HG03108 (cell line): Measurements from ENCODE around the gene LASP1NB.
"Not testable (repeated sequence)": the region's sequence is repeated elsewhere in the genome, so short reads cannot be mapped to it uniquely, and the experiment has no call there.

Source experiments
- ATAC-seq: cut with Tn5 transposase; IDR thresholded peaks from one replicate; pipeline ENCODE4 v1.9.1; 2021; ENCODE audit warnings: moderate library complexity; ENCODE audit not compliant: unreplicated experiment

The LASP1NB gene

DNA sequence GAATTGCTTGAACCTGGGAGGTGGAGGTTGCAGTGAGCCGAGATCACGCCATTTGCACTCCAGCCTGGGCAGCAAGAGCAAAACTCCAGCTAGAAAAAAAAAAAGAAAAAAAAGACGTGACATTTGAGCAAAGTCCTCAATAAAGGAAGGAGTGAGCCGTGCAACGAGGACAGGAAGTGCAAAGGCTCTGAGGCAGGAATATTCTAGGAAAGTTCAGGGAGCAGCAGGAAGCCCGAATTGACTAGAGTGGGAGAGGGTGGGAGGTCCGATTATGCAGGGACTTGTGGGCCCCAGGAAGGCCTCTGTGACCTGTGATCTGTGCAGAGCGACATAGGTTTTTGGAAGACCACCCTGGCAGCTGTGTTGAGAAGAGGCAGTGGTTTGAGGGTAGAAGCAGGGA lies 8.6 kb upstream of the LASP1NB start:
- no peak for ATAC-seq

DNA sequence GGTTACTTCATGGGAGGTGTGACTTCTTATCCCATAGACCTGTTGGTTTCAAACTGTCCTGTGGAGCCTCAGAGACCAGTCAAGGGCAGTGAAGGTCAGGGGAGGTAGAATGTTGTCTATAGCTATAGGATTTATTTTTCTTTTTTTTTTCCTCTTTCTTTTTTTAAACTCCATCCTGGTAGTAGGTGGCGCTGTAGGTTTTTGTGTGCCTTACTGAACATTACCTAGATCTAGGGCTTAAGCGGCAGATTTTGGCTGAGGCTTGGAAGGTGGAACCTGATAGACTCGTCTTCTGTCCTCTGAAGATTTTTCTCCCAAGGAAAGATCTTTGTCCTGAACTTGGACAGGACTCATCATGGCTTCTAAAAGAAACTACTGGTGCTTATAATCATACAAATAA lies 8.2 kb upstream of the LASP1NB start:
- ATAC-seq: no peak

DNA sequence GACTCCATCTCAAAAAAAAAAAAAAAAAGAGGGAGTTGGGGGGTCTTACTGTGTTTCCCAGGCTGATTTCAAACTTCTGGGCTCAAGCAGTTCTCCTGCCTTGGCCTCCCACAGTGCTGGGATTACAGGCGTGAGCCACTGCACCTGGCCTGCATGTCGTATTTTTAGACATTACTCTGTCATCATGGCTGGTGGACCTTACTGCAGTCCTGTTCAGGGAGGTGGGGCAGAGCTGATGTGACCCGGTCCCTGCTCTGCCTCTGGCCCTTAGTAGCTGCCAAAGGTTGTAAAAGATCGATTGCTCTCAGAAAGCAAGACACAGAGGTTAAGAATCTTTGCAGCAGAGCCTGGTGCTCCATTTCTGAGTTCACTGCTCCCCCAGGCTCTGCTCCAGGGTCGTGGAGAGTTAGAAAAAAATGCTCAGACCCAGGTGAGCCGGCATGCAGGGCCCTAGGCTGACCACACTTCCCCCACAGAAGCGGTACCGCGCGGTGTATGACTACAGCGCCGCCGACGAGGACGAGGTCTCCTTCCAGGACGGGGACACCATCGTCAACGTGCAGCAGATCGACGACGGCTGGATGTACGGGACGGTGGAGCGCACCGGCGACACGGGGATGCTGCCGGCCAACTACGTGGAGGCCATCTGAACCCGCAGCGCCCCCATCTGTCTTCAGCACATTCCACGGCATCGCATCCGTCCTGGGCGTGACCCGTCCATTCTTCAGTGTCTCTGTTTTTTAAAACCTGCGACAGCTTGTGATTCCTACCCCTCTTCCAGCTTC lies 7.1 kb upstream of the LASP1NB start:
- ATAC-seq: no peak

DNA sequence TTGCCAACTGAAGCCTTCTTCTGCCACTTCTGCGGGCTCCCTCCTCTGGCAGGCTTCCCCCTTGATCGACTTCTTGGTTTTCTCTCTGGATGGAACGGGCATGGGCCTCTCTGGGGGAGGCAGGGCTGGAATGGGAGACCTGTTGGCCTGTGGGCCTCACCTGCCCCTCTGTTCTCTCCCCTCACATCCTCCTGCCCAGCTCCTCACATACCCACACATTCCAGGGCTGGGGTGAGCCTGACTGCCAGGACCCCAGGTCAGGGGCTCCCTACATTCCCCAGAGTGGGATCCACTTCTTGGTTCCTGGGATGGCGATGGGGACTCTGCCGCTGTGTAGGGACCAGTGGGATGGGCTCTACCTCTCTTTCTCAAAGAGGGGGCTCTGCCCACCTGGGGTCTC lies 6.5 kb upstream of the LASP1NB start:
- ATAC-seq: no peak

DNA sequence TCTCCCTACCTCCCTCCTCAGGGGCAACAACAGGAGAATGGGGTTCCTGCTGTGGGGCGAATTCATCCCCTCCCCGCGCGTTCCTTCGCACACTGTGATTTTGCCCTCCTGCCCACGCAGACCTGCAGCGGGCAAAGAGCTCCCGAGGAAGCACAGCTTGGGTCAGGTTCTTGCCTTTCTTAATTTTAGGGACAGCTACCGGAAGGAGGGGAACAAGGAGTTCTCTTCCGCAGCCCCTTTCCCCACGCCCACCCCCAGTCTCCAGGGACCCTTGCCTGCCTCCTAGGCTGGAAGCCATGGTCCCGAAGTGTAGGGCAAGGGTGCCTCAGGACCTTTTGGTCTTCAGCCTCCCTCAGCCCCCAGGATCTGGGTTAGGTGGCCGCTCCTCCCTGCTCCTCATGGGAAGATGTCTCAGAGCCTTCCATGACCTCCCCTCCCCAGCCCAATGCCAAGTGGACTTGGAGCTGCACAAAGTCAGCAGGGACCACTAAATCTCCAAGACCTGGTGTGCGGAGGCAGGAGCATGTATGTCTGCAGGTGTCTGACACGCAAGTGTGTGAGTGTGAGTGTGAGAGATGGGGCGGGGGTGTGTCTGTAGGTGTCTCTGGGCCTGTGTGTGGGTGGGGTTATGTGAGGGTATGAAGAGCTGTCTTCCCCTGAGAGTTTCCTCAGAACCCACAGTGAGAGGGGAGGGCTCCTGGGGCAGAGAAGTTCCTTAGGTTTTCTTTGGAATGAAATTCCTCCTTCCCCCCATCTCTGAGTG lies 5.9 kb upstream of the LASP1NB start:
- ATAC-seq: no peak

DNA sequence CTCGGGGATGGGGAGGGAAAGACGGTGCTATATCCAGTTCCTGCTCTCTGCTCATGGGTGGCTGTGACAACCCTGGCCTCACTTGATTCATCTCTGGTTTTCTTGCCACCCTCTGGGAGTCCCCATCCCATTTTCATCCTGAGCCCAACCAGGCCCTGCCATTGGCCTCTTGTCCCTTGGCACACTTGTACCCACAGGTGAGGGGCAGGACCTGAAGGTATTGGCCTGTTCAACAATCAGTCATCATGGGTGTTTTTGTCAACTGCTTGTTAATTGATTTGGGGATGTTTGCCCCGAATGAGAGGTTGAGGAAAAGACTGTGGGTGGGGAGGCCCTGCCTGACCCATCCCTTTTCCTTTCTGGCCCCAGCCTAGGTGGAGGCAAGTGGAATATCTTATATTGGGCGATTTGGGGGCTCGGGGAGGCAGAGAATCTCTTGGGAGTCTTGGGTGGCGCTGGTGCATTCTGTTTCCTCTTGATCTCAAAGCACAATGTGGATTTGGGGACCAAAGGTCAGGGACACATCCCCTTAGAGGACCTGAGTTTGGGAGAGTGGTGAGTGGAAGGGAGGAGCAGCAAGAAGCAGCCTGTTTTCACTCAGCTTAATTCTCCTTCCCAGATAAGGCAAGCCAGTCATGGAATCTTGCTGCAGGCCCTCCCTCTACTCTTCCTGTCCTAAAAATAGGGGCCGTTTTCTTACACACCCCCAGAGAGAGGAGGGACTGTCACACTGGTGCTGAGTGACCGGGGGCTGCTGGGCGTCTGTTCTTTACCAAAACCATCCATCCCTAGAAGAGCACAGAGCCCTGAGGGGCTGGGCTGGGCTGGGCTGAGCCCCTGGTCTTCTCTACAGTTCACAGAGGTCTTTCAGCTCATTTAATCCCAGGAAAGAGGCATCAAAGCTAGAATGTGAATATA lies 4.8 kb upstream of the LASP1NB start:
- ATAC-seq: no peak

DNA sequence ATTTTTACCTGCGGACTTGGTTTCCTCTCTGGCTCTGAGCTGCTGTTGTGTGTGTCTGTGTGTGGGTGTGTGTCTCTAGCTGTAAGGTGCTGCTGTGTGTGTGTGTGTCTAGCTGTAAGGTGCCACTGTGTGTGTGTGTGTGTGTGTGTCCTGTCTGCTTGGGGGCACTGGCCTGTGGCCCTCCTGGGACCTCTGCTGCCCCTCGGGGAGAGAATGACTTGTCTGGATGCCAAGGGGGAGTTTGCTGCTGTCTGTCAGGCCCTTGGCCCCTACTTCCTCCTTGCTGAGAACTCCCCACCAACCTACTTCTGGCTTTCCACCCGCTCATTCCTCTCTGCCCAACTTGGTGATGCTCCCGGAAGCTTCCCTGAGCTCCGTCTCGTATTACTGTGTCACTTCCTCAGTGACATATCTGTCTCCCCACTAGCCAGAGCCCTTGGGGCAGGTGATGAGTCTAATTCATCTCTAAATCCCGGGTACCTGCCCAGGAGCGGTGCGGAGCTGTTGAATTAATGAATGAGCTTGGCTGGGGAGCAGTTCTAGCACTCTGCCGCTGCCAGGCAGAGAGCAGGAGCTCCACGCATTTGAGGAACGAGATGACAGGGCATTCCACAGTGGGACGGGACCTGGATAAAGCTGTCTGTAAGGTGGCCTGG lies 3.5 kb upstream of the LASP1NB start:
- no peak for ATAC-seq

DNA sequence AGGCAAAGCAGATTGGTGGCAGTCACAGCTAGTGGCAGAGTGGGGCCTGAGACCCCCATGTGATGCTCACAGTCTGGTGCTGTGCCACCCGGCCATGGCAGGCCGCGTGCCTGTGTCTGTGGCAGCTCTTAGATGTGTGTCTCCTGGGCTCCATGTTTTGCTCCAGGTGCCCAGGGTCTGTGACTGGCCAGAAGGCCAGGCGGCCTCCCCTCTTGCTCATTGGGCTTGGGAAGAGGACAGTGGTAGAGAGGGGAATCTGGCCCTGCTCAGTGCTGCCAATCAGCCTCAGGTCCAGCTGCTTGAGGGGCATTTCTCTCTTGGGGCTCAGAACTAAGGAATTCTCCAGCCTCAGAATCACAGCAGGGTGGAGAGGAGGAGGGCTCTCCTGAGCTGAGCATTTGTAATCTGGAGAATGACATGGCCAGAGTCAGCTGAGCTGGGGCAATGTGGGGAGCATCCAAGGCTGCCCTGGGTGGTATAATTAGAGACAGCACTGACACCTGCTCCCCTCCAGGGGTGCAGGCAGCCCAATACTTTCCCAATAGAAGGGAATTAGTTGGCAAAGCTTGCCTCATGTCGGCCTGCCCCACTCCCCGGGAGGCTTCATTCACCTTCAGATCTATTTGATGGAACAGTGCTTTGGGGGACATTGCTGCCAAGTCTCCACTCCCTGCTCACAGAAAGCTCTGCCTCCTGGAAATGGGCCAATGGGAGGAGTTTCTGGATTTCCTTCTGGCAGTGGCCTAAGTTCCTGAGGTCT lies 2.7 kb upstream of the LASP1NB start:
- no peak for ATAC-seq

DNA sequence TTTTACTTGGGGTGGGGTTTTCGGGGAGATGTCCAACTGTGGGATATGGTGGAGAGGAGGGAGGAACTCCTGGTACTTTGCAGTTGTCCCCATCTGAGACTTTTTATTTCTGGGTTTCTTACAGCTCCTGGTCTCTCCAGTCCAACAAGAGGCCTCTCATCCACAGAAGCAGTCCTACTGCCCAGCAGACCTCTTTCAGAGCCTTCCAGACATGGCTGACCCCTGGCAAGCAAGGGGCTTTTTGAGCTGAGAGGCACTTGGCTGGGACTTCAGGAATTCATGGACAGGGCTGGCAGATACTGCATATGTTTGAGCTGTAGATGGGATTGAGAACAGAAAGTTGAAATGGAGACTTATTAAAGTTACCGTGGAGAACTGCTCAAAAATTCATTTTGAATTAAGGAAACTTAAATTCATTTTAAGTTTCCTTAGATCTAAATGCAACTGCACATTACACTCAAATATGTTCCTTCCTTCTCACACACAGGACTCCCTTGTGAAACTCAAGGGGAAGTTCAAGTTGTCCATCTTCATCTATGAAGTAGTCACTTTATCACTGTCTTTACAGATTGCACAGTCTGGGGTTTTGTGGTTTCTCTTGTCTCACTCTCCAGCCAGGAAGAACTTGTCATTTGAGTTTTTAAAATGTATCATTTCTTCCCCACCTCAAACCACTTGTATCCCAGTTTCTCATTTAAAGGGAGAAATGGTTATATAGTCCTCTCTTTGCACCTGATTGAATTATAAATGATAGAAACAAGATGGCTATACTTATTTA lies 1.1 kb downstream of the LASP1NB start:
- ATAC-seq: no peak

DNA sequence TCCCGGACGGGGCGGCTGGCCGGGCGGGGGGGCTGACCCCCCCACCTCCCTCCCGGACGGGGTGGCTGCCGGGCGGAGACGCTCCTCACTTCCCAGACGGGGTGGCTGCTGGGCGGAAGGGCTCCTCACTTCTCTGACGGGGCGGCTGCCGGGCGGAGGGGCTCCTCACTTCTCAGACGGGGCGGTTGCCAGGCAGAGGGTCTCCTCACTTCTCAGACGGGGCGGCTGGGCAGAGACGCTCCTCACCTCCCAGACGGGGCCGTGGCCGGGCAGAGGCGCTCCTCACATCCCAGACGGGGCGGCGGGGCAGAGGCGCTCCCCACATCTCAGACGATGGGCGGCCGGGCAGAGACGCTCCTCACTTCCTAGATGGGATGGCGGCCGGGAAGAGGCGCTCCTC lies 5.4 kb downstream of the LASP1NB start:
- not testable (repeated sequence) for ATAC-seq

DNA sequence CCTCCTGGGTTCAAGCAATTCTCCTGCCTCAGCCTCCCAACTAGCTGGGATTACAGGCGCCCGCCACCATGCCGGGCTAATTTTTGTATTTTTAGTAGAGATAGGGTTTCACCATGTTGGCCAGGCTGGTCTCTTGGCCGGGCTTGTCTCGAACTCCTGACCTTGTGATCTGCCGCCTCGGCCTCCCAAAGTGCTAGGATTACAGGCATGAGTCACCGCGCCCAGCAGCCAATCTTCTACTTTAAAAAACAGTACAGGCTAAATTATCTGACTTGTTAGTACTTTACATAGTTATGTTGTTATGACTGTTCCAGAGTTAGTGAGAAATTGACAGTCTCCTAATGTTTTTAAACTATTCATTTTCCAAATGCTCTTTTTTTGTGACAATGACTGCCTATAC lies 8.5 kb downstream of the LASP1NB start:
- ATAC-seq: not testable (repeated sequence)

DNA sequence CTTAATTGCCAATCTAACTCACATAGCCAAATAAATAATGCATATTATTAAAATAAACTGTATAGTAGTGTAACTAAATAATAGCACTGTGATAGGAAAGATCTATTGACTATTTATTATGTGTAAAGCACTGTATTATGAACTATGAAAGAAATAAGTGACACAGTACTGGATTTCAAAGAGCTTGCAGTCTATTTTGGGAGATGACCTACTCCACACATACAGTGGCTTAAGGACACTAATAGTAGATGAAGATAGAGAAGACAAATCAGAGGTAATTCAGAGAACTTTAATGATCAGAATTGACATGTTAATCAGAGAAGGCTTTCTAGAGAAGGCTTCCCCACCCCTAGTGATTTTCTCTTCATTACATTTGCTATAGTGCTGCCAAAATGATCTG lies 14.6 kb downstream of the LASP1NB start:
- no peak for ATAC-seq

DNA sequence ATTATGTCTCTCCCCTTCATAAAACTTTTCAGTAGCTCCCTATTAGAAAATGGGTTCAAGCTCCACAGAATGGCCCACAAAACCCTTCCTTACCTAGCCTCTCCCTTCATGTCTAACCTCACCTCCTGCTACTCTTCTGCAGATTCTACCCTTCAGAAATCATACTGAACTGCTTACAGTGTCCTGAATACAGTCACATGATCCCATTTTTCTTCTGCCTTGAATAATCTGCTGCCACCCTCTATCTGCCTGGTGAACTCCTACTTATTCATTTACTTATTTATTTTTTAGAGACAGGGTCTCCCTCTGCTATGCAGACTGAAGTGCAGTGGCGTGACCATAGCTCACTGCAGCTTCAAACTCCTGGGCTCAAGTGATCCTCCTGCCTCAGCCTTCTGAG lies 15.0 kb downstream of the LASP1NB start:
- no peak for ATAC-seq

DNA sequence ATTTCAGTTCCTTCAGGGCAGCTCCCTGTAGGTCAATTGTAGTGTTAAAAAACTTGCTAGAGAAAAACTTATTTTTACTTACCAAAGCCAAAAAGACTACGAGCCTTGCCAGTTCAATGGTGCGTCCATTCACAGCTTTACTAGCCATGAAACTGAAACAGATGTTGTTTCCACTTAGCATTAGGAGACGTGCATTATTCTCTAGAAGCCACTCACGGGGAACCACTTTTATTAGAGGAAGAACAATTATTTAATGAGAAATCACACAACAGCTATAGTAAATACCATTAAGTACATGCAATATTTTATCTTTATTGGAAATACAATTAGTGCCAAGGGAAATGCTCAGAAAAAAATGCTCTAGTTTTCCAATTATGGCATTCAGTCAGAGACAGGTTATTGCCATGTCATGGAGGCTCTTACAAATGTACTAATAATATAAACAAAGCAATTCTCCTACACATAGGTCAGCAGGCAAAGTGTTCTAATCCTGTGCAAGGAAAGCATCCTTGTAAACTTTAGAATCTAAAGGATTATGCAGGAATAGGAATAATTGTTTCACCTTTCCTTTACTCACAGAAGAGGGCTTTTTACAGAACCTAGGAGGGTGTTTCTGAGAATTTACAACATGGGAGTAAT lies 17.4 kb downstream of the LASP1NB start:
- ATAC-seq: no peak

DNA sequence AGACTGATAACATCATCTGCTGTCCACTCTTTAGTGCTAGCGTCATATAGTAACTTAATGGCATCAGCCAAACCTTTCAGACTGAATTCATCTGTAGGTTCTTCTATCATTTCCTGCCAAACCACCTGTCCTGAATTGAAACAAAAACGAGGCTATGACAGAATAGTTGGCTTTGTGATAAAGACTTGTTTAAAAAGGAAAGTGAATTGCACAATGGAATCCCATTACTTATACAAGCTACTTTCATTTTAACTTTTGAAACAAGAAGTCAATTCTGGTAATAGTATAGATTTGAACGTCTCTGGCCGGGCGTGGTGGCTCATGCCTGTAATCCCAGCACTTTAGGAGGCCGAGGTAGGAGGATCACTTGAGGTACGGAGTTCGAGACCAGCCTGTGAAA lies 18.2 kb downstream of the LASP1NB start:
- ATAC-seq: no peak

DNA sequence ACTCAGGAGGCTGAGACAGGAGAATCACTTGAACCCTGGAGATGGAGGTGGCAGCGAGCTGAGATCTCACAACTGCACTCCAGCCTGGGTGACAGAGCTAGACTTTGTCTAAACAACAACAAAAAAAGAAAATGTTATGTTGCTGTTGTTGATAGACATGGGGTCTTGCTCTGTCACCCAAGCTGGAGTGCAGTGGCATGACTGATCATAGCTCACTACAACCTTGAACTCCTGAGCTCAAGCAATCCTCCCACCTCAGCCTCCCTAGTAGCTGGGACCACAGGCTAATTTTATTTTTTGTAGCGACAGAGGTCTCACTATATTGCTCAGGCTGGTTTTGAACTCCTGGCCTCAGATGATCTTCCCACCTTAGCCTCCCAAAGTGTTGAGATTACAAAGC lies 21.8 kb downstream of the LASP1NB start:
- no peak for ATAC-seq

DNA sequence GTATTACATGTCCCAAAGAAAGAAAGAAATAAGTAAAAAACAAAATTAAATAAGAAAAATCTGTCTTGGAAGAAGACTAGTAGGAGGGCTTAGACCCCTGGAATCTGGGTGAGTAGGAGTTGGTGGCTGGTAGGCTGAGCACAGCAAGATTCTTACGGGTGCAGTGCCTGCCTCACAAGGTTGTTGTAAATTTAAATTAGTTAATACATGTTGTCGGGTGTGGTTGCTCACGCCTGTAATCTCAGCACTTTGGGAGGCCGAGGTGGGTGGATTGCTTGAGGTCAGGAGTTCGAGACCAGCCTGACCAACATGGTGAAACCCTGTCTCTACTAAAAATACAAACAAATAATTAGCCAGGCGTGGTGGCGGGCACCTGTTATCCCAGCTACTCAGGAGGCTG lies 28.4 kb downstream of the LASP1NB start:
- ATAC-seq: not testable (repeated sequence)

DNA sequence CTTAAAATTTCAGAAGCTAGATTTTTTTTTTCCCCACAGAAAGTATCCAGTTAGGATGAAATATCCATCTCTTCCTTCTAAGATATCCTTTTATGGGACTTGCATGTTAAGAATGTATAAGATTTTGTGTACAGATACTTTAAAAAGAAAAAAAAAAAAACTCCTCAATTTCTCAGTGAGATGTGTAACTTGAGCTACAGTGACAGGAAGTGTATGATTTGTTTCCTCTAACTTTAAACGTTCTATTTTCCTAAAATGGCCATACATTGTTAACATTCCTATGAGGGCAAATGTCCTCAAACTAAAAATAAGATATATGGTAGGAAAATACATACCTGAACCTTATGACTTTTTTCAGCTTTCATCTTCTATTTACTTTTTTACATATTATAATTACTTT lies 32.9 kb downstream of the LASP1NB start:
- ATAC-seq: no peak

DNA sequence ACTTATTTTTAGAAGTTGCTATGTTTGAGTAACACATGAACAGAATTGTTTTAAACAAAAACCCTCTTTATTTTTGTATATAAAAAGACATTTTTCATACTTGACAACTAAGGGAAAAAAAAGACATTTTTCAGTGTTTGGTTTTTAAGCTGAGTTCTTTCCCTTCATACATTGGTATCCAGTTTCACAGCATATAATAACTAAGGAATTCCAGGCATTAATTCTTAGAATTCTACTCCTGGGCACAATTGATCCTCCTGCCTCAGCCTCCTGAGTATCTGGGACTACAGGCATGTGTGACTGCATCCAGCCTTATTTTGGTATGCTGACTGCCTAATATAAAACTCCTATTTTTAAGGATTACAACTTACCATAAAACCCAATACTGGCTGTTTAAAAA lies 33.3 kb downstream of the LASP1NB start:
- ATAC-seq: no peak
